Measurements from ENCODE around the gene PRR19.

The PRR19 gene

DNA sequence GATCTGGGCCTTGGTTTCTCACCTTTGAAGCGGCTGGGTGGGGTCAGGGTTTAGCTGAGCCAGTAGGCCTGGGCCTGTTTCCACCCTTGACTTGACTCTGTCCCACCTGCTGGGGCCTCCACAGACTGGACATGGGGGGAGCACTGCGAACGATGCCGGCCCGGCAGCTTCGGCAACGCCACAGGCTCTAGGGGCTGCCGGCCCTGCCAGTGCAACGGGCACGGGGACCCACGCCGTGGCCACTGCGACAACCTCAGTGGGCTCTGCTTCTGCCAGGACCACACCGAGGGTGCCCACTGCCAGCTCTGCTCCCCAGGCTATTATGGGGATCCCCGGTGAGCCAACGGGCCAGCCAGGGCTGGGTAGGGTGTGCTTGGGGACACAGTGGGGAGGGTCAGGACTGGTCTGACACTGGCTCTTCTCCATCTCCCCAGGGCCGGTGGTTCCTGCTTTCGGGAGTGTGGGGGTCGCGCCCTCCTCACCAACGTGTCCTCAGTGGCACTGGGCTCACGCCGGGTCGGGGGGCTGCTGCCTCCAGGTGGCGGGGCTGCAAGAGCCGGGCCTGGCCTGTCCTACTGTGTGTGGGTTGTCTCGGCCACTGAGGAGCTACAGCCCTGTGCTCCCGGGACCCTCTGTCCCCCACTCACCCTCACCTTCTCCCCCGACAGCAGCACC, 51.5 kb downstream of the PRR19 start:
- no peak for DNase-seq

DNA sequence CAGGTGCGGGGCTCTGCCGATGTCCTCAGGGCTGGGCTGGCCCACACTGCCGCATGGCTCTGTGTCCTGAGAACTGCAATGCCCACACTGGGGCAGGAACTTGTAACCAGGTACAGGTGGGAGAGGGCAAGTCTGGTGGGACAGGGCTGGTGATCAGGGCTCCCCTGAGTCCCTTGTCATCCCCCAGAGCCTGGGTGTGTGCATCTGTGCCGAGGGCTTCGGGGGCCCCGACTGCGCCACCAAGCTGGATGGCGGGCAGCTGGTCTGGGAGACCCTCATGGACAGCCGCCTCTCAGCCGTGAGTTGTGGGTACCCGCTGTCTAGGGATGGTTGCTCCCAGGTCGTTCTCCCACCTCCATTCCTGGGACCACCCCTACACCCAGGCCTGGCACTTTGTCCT, 54.0 kb downstream of the PRR19 start:
- DNase-seq = no peak

DNA sequence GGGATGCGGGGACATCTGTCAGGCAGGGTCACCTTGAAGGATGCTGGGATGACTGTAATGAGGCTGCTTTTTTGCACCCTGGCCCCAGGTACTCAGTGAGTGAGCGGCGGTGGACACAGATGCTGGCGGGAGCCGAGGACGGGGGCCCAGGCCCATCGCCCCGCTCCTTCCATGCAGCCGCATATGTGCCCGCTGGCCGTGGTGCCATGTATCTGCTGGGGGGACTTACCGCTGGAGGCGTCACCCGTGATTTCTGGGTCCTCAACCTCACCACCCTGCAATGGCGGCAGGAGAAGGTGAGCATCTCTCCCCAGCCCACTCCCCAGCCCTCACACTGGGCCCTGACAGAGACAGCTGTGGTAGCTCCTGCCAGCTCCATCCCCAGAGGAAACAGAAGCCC, 54.8 kb downstream of the PRR19 start:
- DNase-seq = no peak

DNA sequence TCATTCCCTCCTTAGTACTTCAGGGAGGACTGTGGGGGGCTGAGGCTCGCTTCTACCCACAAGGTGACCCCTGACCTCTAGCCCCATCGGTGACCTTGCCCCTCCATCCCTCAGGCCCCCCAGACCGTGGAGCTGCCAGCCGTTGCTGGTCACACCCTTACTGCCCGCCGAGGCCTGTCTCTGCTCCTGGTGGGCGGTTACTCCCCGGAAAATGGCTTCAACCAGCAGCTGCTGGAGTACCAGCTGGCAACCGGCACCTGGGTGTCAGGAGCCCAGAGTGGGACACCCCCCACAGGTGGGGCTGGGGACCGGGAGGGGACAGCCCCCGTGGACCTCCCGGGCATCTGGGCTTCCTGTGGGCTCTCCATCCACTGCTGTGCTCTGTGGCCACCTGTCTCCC, 55.4 kb downstream of the PRR19 start:
- no peak for DNase-seq

Measured in activated T-cell treated with anti-CD3 and anti-CD28 coated beads, Interleukin-2, amount 50 U/mL, for 1 hour (primary cell).